GM18520 (cell line): Measurements from ENCODE around the gene GPR39.

Source experiments
- ATAC-seq: cut with Tn5 transposase; IDR thresholded peaks from one replicate; pipeline ENCODE4 v1.9.1; 2021; ENCODE audit not compliant: unreplicated experiment

The GPR39 gene

GRCh38 chr2:132407784-132408183 is 8.8 kb upstream of the GPR39 start:
- ATAC-seq, result no peak

- ATAC-seq, result no peak
Measured at GRCh38 chr2:132412021-132412420, 4.6 kb upstream of the GPR39 start.

GRCh38 chr2:132414081-132414480 is 2.5 kb upstream of the GPR39 start:
- no peak for ATAC-seq

- ATAC-seq, result no peak
Measured at GRCh38 chr2:132415256-132415914, 1.2 kb upstream of the GPR39 start.

- no peak for ATAC-seq
Measured at GRCh38 chr2:132415915-132416722, 486 bp upstream of the GPR39 start.

- no peak for ATAC-seq
Measured at GRCh38 chr2:132417430-132418035, 928 bp downstream of the GPR39 start.

GRCh38 chr2:132419235-132419634 is 2.6 kb downstream of the GPR39 start:
- no peak for ATAC-seq

- no peak for ATAC-seq
Measured at GRCh38 chr2:132419941-132420340, 3.3 kb downstream of the GPR39 start.

- ATAC-seq, result no peak
Measured at GRCh38 chr2:132420816-132421805, 4.5 kb downstream of the GPR39 start.

- no peak for ATAC-seq
Measured at GRCh38 chr2:132422736-132423135, 6.1 kb downstream of the GPR39 start.

GRCh38 chr2:132424526-132425121 is 8.0 kb downstream of the GPR39 start:
- ATAC-seq, result no peak

GRCh38 chr2:132426033-132426432 is 9.4 kb downstream of the GPR39 start:
- no peak for ATAC-seq

- ATAC-seq, result no peak
Measured at GRCh38 chr2:132426656-132427055, 10.1 kb downstream of the GPR39 start.

GRCh38 chr2:132429351-132429750 is 12.7 kb downstream of the GPR39 start:
- ATAC-seq, result no peak

GRCh38 chr2:132429941-132430573 is 13.5 kb downstream of the GPR39 start:
- ATAC-seq, result no peak

- no peak for ATAC-seq
Measured at GRCh38 chr2:132430895-132431294, 14.3 kb downstream of the GPR39 start.

- no peak for ATAC-seq
Measured at GRCh38 chr2:132437852-132438669, 21.5 kb downstream of the GPR39 start.

GRCh38 chr2:132438691-132439090 is 22.1 kb downstream of the GPR39 start:
- no peak for ATAC-seq

GRCh38 chr2:132439703-132440398 is 23.2 kb downstream of the GPR39 start:
- no peak for ATAC-seq
